Stimulated activated CD4-positive, alpha-beta T cell treated with anti-CD3 and anti-CD28 coated beads, TNF-alpha, amount 100 ng/mL, for 48 hours (primary cell): ENCODE measurements around the gene C1QTNF8.
A peak's percentile ranks its signal among the peaks of the same experiment; 100 is the strongest.
"Not testable (repeated sequence)": the region's sequence is repeated elsewhere in the genome, so short reads cannot be mapped to it uniquely, and the experiment has no call there.

Experiments
- DNase-seq, 3 donors: peaks; one replicate each; pipeline ENCODE4 v3.0.0-alpha.2; 2020; ENCODE audit warnings: low read depth in 3 of 3

Gene C1QTNF8

DNA sequence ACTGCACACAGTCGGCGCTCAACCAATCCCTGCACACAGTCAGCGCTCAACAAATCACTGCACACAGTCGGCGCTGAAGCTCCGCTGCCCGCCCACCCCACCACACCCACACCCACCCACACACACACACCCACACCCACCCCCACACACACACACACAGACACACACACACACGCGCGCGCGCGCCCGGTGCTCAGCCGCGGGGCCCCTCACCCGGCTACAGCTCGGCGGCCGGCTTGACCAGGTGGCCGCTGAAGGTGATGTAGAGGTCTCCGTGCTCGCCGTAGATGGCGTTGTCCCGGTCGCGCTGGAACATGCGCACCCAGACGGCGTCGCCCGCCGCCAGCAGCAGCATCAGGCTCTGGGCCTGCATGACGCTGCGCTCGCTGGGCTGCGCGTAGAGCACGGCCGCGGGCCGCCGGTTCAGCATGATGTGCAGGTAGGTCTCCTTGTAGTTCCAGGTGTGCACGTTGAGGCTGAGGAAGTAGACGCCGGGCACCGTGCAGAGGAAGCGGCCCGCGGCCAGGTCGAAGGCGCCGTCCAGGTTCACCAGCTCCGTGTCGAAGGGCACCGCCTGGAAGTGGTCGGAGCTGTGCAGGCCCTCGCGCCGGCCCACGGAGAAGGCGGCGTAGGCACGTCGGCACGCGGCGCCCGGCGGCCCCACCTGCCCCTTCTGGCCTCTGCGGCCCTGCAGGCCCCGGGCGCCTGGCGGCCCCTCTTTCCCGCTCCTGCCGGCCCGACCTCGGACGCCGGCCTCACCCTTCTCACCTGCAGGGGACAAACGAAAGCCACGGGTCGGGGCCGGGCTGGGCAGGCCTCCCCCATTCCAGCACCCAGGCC lies 2.5 kb downstream of the C1QTNF8 start:
- DNase-seq, result peak in 1 of 3 donors; percentile 24

DNA sequence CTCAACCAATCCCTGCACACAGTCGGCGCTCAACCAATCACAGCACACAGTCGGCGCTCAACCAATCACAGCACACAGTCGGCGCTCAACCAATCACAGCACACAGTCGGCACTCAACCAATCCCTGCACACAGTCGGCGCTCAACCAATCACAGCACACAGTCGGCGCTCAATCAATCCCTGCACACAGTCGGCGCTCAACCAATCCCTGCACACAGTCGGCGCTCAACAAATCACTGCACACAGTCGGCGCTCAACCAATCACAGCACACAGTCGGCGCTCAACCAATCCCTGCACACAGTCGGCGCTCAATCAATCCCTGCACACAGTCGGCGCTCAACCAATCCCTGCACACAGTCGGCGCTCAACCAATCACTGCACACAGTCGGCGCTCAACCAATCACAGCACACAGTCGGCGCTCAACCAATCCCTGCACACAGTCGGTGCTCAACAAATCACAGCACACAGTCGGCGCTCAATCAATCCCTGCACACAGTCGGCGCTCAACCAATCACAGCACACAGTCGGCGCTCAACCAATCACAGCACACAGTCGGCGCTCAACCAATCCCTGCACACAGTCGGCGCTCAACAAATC lies 3.3 kb downstream of the C1QTNF8 start:
- not testable (repeated sequence) for DNase-seq

DNA sequence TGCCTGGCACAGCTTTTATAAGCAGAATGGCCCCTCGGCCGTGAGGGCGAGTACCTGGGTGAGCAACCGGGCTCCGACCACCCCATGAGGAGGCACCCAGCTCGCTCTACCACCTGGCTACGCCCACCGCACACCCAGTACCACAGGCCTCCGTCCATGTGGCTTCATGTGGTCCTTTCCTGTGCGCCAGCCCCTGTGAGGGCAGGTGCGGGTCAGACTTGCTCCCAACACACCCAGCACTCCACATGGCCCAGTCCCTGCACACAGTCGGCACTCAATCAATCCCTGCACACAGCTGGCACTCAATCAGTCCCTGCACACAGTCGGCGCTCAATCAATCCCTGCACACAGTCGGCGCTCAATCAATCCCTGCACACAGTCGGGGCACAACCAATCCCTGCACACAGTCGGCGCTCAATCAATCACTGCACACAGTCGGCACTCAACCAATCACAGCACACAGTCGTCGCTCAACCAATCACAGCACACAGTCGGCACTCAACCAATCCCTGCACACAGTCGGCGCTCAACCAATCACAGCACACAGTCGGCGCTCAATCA lies 4.0 kb downstream of the C1QTNF8 start:
- DNase-seq, result no peak

DNA sequence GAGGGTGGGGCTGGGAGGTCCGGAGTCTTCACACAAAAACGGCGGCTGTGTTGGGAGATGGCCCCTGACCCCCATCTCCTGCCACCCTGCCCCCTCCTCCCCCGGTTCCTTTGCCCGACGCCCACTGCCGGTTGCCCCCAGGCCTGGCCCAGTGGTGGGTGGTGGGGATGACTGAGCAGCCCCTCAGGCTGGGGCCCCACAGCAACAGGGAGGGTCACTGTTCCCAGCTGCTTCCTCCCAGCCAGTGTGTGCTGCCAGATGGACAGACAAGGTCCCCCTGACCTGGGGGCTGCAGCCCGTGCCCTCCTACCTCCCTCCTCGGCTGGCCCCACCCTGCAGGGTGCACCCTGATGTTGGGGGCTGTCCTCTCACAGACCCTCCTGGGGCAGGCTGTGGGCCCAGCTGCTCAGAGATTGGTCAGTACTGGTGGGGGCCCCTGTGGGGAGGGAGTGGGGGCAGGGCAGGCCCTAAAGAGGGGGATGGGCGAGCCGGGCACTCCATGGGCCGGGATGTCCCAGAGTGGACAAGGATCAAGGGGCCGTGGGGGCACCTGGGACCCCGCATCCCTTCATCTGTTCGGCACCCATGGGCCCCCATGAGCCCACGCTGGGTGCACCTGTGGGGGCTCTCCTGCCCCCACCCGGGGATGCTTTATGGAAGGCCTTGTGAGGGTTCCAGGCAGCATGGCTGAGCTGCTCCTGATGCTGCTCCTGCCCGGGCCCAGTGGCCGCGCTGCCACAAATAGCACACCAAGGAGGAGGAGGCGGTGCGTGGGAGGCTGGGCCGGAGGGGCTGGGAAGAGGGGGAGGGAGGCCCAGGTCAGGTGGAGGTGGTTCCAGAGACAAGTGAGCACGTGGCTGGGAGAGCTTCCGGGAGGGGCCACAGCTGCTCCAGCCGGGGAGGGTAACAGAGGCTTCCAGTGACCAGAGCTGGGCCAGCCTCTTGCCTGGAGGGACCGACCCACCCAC lies 5.1 kb downstream of the C1QTNF8 start:
- no peak for DNase-seq

DNA sequence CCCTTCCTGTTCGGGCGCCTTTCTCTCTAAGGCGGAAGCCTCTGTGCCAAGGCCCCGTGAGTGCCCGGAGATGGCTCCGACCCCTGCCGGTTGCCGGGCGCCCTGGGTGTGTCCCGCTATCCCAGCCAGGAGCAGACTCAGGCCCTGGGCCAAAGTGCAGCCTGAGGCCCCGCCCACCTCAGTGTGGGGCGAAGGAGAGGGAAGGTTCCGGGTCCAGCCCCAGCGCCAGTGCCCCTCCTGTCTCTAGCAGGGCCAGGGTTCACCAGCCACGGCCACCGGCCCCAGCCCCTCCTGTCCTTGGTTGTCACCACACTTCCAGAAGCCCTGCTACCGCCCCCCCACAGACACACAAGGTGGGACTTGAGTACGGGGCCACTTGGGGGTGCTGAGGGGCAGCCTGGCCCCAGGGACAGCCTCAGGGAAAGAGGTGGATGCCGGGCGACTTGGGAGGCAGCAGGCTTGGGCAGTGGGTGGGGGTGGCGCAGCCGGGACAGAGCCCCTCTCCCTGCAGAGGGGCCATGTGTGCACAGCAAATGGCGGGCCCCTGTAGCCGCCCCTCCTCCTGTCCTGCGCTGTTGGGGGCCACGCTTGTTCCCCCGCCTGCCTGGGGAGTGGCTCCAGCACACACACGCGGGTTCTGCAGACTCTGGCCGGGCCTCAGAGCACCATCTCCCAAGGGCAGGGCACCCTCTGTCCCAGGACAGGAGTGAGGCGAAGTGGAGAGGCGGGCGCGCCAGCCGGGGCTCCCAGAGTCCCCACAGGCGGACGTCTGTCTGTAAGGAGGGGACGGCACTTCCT lies 6.0 kb downstream of the C1QTNF8 start:
- DNase-seq, result no peak

DNA sequence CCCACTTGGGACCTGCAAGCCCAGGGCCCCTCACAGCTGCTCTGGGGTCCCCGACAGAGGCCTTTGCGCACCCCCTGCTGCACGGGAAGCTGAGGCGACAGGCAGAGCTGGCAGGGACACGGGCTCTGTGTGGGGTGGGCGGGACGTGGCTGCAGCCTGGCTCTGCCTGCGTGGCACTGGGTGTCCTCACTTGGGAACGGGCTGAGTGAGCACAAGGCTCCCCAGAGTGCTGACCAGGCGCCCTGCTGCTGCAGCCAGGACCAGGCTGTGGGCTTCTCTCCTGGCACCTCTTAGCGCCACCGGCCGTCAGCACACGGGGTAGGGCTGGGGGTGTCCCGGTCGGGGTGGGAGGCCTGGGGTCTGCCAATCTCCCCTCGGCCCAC lies 6.6 kb downstream of the C1QTNF8 start:
- DNase-seq, result no peak

DNA sequence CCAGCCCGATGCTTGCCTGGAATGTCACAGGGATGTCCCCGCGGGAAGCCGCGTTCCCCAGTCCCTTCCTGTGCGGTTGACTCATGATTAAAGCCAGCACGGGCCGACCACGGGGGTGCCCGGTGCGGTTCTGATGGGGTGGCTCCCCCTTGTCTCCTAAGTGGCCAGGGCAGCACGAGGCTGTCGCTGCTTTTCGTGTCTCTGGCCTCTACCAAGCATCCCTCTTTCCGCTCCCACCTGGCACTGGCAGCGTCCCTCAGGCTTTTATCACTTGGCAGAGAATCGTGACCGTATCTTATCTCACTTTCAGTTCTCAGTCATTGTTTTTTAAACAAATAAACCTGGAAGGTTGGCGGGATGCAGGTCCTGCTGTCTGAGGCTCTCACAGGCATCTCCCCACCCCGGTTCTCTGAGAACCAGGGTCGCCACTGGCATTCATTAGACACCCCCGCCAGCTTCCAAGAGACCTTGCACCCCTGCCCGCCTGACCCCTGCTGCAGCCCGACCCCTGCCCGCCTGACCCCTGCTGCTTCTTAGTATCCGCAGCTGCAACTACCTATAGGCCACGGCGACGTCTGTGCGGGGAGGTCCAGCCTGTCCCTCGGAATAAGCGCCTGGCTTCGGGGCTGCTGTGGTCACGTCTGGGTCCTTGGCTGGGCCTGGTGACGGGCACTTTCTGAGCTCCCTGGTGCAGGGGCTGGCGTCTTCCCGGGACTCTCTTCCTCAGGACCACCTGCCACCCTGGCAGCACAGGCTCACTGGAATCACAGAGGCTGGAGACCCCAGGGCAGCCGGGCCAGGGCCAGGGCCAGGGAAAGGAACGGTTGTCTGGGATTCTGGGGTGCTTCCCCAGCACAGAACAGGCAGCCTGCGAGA lies 7.5 kb downstream of the C1QTNF8 start:
- DNase-seq, result no peak

DNA sequence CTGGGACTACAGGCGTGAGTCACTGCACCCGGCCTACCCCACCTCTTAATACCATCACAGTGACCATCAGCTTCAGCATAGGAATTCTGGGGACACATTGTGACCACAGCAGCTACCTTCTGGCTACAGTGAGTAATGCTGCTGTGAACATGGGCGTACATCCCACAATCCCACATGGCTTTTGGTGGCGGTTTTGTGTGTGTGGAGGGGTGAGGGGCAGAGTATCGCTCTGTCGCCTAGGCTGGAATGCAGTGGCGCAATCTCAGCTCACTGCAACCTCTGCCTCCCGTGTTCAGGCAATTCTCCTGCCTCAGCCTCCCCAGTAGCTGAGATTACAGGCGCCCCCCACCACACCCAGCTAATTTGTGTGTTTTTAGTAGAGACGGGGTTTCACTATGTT lies 9.6 kb downstream of the C1QTNF8 start:
- not testable (repeated sequence) for DNase-seq

DNA sequence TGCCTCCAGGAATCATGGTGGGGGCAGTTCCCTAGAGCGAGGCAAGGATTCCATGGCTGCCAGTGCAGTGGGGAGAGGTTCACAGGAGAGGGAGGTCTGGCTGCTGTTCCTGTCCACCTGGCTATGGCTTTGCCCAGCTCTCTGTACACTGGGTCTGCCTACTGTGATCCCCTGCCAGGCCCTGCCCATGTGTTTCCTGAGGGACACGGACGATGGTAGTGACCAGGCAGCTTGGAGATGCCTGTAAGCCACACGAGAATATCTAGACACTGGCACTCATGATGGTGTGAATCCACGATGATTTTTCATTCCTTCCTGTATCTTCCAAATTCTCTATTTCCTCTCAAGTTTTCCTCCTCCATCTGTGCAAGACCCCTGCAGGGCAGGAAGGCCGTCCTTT lies 11.1 kb downstream of the C1QTNF8 start:
- DNase-seq, result no peak

DNA sequence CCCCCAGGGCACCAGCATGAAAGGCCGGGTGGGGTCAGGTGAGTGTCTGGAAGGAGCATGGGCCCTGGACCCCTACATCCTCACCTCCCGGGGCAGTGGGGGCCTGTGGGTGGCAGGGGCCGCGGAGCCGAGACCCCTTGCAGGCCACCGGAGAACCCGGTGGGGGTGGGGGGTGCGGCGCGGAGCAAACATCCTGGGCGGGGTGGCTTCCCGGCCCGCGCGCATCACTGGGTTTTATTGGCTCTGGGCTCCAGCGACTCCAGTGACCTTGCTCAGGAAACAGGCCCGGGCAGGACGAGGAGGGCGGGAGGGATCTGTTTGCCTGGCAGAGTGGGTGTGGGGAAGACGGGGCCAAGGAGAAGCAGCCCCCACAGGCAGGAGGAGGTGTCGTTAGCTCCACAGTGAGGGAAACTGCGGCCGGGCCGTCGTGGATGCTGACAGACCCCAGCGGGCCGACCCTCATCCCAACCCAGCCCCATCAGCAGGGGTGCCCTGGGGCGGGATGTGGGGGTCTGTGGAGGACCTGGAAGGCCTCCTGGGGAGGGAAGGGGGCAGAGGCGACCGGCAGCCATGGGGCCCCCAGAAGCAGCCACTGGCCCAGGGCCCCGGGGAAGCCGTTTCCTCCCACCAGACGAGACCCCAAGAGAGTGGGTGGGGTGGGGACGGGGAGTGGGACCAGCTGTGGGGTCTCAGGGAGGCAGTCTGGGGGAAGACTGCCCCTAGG lies 12.9 kb downstream of the C1QTNF8 start:
- no peak for DNase-seq

DNA sequence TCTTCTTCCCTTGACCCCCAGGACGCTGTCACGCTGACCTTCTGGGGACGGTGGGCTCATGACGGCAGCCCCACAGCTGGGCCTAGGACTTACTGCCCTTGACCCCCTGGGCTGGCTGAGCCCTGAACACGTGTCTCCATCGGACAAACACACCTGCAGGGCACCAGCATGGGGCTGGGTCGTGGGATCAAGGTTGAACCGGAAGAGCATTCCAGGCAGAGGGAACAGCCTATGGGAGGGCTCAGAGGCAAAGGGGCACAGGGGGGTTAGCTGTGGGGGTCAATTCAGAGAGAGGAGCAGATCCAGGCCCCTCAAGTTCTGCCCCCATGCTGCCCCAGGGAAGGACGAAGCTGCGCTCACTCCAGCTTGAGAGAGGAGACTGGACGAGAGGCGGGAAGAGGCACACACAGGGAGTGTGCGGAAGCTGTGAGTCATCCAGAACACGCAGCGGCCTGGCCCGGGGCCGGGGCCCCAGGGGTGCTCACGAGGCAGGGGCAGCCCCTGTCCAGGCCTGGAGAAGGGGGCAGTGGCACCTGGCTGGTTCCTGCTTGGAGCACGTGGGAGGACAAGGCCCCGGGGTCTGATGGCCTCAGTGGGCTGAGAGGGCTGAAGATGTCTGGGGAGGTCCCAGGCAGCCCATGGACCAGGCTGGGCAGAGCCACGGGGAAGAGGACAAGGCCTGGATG lies 13.6 kb downstream of the C1QTNF8 start:
- no peak for DNase-seq

DNA sequence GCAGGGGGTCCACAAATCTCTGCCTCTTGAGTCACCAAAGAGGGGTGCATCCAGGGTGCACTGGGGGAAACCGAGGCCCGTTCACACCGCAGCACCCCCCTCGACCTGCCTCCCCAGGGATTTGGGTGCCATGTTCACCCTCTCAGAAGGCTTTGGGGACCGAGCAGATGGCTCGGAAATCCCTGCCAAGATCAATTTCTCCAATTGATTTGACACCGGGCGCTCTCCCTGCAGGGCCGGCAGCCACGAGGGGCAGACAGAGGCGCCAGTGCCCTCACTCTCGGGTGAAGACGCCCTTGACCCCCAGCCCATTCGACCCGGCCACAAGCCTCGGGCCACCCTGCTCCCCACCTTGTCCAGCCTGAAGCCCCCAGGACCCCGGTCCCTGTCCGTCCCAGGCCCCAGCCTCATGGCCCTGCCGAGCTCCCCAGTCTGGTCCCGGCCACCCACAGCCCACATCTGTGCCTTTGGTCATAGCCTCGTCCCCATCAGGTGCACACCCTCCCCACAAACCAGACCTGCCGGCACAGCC lies 14.2 kb downstream of the C1QTNF8 start:
- no peak for DNase-seq

DNA sequence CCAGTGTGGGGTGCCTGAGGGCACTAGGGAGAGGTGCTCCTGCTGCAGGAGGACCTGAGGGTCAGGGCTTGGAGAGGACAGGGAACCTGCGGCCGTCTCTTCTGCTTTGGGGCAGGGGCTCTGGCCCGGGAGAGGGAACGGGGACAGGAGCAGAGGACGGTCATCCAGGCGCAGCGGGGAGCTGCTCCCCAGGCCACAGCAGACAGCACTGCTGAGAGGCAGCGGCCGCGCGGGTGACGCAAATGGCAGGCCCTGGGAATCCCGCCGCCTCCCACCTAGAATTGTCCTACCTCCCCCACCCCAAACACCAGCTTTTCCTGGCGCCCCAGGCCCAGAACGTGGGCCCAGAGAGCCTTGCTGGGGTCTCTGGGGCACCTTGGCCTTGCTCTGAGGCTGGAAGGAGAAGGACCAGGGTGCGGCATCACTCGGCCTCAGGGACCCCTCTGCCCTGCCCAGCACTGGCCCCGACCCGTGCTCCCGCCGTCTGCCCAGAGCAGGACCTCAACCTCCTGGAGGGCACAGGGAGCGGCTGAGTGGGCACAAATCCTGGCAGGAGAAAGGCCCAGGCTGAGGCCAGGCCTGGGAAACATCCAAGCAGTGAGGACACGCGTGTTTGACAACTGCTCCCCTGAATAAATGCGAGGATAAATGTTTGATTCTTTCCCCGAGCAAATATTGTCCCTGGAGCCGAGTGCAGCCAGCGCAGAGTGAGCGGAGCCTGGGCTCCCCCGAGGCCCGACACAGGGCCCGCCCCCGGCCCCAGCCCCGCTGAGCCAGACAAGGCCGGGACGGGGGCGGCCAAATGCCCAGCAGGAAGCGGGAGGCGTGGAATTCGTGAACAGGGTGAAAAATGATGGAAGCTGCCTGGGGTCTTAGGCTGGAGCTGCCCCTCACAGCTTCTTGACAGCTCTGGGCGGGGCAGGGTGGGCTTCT lies 15.0 kb downstream of the C1QTNF8 start:
- DNase-seq, result no peak

DNA sequence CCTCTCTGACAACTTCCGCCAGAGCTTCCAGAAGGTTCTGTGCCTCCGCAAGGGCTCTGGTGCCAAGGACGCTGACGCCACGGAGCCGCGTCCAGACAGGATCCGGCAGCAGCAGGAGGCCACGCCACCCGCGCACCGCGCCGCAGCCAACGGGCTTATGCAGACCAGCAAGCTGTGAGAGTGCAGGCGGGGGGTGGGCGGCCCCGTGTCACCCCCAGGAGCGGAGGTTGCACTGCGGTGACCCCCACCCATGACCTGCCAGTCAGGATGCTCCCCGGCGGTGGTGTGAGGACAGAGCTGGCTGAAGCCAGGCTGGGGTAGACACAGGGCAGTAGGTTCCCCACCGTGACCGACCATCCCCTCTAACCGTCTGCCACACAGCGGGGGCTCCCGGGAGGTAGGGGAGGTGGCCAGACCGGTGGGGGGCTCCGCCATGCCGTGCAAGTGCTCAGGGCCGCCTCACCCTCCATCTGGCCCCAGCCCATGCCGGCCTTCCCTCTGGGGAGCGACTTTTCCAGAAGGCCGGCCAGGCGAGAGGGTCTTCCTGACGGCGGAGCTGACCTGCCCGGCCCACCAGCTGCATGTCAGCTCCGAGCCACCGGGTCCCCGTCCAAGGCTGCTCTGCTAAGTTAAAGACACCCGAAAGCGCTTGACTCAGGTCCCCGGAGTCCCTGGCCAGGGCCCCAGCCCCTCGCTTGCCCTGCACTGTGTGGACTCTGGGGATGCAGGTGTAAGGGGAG lies 16.1 kb downstream of the C1QTNF8 start:
- DNase-seq, result no peak

DNA sequence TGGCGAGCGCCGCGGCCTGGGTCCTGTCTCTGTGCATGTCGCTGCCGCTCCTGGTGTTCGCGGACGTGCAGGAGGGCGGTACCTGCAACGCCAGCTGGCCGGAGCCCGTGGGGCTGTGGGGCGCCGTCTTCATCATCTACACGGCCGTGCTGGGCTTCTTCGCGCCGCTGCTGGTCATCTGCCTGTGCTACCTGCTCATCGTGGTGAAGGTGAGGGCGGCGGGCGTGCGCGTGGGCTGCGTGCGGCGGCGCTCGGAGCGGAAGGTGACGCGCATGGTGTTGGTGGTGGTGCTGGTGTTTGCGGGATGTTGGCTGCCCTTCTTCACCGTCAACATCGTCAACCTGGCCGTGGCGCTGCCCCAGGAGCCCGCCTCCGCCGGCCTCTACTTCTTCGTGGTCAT lies 16.7 kb downstream of the C1QTNF8 start:
- no peak for DNase-seq

DNA sequence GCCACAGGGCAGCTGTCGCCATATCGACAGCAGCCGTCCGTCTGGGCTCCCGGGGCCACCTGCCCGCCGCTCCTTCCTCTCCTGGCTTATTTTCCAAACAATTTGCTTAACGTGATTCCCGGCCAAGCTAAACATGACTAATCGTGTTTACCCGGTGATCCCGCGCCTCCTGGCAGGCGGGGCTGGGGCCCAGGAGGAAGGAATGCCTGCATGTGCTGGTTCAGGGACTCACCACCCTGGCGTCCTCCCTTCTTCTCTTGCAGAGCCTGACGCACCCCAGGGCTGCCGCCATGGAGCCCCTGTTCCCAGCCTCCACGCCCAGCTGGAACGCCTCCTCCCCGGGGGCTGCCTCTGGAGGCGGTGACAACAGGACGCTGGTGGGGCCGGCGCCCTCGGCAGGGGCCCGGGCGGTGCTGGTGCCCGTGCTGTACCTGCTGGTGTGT lies 17.4 kb downstream of the C1QTNF8 start:
- no peak for DNase-seq
